Activated CD8-positive, alpha-beta memory T cell treated with anti-CD3 and anti-CD28 coated beads for 1 hour (primary cell): ENCODE results near the gene PORCN.

Experiments
- DNase-seq, 2 donors: peaks; one replicate each; pipeline ENCODE4 v3.0.0-alpha.2; 2020; ENCODE audit warnings: low read depth in 1 of 2; ENCODE audit errors: extremely low read depth in 1 of 2

PORCN gene

GRCh38 chrX:48508400-48509244 is at the start of gene PORCN:
Gene PORCN (plus strand): TSS chrX:48508992. CDS start chrX:48509821, 829 bp downstream.
- peak; percentile 41 to 67 for DNase-seq

- no peak for DNase-seq
Observed at GRCh38 chrX:48459483-48459882, 49.3 kb upstream of the PORCN start.

- no peak for DNase-seq
Observed at GRCh38 chrX:48460031-48460430, 48.8 kb upstream of the PORCN start.

- no peak for DNase-seq
Observed at GRCh38 chrX:48460606-48461005, 48.2 kb upstream of the PORCN start.

GRCh38 chrX:48461830-48462229 is 47.0 kb upstream of the PORCN start:
- no peak for DNase-seq

GRCh38 chrX:48465336-48465933 is 43.4 kb upstream of the PORCN start:
- no peak for DNase-seq

- no peak for DNase-seq
Observed at GRCh38 chrX:48466696-48467095, 42.1 kb upstream of the PORCN start.

GRCh38 chrX:48467281-48467761 is 41.5 kb upstream of the PORCN start:
- no peak for DNase-seq

GRCh38 chrX:48468247-48468671 is 40.5 kb upstream of the PORCN start:
- no peak for DNase-seq

- DNase-seq, result peak in 1 of 2 donors; percentile 8
Observed at GRCh38 chrX:48468693-48469691, 39.8 kb upstream of the PORCN start.

- DNase-seq, result no peak
Observed at GRCh38 chrX:48470110-48470832, 38.5 kb upstream of the PORCN start, which contains the start of gene SLC38A5. Gene SLC38A5 (minus strand): TSS chrX:48470260. CDS start chrX:48467924, 2,336 bp downstream.

GRCh38 chrX:48470833-48471118 is 38.0 kb upstream of the PORCN start:
- DNase-seq, result no peak

GRCh38 chrX:48471504-48471903 is 37.3 kb upstream of the PORCN start:
- no peak for DNase-seq

GRCh38 chrX:48472225-48472624 is 36.6 kb upstream of the PORCN start:
- no peak for DNase-seq

GRCh38 chrX:48472851-48473703 is 35.7 kb upstream of the PORCN start:
- DNase-seq, result no peak

GRCh38 chrX:48473704-48473990 is 35.1 kb upstream of the PORCN start:
- DNase-seq, result no peak

- no peak for DNase-seq
Observed at GRCh38 chrX:48474127-48474526, 34.7 kb upstream of the PORCN start.

- no peak for DNase-seq
Observed at GRCh38 chrX:48474581-48474980, 34.2 kb upstream of the PORCN start.

GRCh38 chrX:48475296-48475695 is 33.5 kb upstream of the PORCN start:
- no peak for DNase-seq
